Right kidney (tissue), 9 donors: Measurements from ENCODE around the gene HSD11B2.

Experiments
- DNase-seq: peaks from one replicate; pipeline ENCODE4 v3.0.0-alpha.2; 2016
- long read RNA-seq, 8 donors: transcript quantifications; one replicate each; lab custom pipeline, GENCODE V29; 2026

HSD11B2 gene
- long read RNA-seq, donor 1, transcript HSD11B2-201 (5 exons, 1,900 nt), result major isoform, 15 of 15 reads
- long read RNA-seq, donor 1, partial matches to known transcripts, result 0 of 15 reads
- long read RNA-seq, donor 1, other reads (novel, unspliced or antisense), result 0 of 15 reads
- long read RNA-seq, donor 2, partial matches to known transcripts, result 12 of 16 reads
- long read RNA-seq, donor 2, other reads (novel, unspliced or antisense), result 0 of 16 reads
- long read RNA-seq, donor 3, transcript HSD11B2-201 (5 exons, 1,900 nt), result major isoform, 26 of 40 reads
- long read RNA-seq, donor 3, partial matches to known transcripts, result 14 of 40 reads
- long read RNA-seq, donor 3, other reads (novel, unspliced or antisense), result 0 of 40 reads
- long read RNA-seq, donor 4, transcript HSD11B2-201 (5 exons, 1,900 nt), result major isoform, 12 of 12 reads
- long read RNA-seq, donor 4, partial matches to known transcripts, result 0 of 12 reads
- long read RNA-seq, donor 4, other reads (novel, unspliced or antisense), result 0 of 12 reads
- long read RNA-seq, donor 5, transcript HSD11B2-201 (5 exons, 1,900 nt), result major isoform, 22 of 22 reads
- long read RNA-seq, donor 5, partial matches to known transcripts, result 0 of 22 reads
- long read RNA-seq, donor 5, other reads (novel, unspliced or antisense), result 0 of 22 reads
- long read RNA-seq, donor 6, transcript HSD11B2-201 (5 exons, 1,900 nt), result major isoform, 18 of 18 reads
- long read RNA-seq, donor 6, partial matches to known transcripts, result 0 of 18 reads
- long read RNA-seq, donor 6, other reads (novel, unspliced or antisense), result 0 of 18 reads
- long read RNA-seq, donor 7, result 0 reads
- long read RNA-seq, donor 8, transcript HSD11B2-201 (5 exons, 1,900 nt), result major isoform, 16 of 81 reads
- long read RNA-seq, donor 8, partial matches to known transcripts, result 65 of 81 reads
- long read RNA-seq, donor 8, other reads (novel, unspliced or antisense), result 0 of 81 reads

DNA sequence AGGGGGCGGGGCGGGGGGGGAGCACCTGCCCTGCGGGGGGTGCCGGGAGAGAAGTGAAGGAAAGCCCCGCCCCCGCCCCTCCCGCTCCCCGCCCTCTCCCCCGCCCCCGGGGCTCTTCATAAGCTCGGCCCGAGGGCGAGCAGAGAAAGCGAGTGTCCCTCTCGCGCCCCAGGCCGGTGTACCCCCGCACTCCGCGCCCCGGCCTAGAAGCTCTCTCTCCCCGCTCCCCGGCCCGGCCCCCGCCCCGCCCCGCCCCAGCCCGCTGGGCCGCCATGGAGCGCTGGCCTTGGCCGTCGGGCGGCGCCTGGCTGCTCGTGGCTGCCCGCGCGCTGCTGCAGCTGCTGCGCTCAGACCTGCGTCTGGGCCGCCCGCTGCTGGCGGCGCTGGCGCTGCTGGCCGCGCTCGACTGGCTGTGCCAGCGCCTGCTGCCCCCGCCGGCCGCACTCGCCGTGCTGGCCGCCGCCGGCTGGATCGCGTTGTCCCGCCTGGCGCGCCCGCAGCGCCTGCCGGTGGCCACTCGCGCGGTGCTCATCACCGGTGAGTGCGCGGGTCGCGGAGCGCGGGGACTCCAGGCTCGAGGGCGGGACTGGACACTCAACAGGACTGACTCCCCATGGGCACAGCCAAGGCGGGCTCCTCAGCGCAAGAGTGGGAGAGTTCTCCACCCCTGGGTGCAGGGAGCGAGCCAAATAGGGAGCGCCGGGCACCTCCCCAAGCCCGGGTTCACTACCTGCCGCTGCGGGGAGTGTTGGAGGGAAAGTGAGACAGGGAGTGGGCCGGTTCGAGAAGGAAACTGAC is at the start of gene HSD11B2:
Gene HSD11B2, plus strand, starts transcription at position 145 of the 798 bp plus-strand sequence. Its CDS starts 128 bp downstream, at position 273.
- DNase-seq, result peak; percentile 77

DNA sequence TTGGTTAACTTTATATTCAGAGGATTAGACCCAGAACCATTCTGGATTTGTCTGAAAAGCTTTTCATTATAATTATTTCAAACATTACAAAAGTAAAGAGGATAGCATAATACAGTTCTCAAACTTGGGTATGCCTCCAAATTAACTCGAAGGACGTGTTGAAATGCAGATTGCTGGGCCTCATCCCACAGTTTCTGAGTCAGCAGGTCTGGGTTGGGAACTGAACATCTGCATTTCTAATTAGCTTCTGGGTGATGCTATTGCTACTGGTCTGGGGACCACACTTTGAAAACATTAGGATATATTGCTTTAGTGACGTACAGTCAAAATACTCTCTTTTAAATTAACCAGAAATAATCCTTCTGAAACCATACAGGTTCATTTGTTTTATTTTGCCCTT is 47.6 kb upstream of the HSD11B2 start:
- DNase-seq, result no peak

DNA sequence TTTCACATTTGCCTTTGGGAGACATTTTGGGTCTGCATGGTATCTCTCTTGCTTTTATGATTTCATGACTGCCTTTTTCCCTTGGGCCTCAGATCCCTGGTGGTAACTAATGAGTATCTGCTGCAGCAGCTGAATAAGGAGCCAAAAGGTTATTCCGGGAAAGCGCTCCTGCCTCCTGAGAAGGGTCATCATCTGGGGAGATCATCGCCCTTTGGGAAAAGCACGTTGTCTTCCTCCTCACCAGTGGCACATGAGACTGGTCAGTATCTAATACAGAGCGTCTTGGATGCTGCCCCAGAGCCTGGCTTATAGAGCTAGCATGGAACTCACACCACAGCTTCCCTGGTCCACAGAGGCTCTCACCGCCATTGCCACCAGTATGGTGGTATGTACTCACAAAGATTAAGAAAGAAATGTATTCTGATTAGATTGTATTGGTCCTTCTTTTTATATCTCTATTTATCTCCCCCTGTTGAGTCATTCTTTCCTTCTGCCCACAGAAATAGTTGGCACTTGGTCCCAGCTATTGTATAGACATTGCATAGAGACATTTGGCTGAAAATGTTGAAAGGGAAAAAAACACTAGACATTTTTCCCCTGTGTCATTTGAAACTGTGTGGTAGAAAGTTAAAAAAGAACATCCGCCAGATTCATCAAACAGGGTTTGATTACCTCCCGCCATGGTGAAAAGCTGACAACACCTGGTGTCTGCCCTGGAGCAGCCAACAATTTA is 46.0 kb upstream of the HSD11B2 start:
- DNase-seq, result no peak

GRCh38 chr16:67386861-67387455 is 44.0 kb upstream of the HSD11B2 start:
- DNase-seq, result no peak

- DNase-seq, result no peak
Measured at GRCh38 chr16:67387479-67388079, 43.3 kb upstream of the HSD11B2 start.

GRCh38 chr16:67388191-67388590 is 42.7 kb upstream of the HSD11B2 start:
- no peak for DNase-seq

DNA sequence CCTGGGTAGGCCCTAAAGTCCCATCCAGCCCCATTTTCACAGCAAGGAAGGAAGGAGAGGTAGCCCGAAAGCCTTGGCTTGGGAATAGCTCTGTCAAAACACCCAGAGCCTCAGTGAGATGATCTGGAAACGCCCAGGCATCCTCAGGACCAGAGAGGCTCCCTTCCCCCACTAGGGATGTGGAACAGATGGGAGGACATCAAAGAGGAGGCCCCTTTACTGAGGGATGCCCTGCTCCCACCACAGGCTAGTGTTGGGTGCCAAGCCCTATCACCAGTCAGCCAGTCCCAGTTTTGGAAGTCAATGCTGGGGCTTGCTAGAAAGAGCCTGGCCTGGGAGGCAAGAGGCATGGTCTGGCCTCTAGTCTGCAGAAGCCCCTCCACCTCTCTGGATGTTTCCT is 42.3 kb upstream of the HSD11B2 start:
- no peak for DNase-seq

GRCh38 chr16:67389911-67390815 is 40.8 kb upstream of the HSD11B2 start:
- no peak for DNase-seq

DNA sequence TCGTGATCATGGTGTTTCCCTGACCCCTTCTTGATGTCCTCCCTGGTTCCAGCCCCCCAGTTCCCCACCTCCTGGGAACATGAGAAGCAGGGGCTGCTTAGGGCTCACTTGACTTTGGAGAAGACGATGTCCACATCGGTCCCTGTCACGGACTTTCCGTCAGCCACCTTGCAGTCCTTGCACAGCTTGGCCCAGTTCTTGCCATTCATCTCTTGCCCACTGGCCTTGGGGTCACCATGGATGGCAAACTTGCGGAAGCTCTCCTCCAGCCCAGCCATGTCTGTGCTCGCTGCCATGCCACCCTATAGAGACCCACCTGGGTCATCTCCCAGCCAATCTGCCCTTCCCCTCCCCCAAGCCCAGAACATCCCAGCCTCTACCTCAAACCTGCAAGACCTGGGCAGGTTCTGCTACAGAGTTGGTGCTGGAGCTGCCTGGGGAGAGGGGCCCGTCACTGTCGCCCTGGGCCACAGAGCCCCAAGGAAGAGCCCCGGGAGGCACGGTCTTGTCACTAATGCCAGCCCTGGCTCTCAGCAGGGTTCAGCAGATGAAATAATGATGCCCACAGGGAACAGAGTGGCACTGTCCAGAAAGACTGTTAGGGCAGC is 40.0 kb upstream of the HSD11B2 start:
- no peak for DNase-seq

DNA sequence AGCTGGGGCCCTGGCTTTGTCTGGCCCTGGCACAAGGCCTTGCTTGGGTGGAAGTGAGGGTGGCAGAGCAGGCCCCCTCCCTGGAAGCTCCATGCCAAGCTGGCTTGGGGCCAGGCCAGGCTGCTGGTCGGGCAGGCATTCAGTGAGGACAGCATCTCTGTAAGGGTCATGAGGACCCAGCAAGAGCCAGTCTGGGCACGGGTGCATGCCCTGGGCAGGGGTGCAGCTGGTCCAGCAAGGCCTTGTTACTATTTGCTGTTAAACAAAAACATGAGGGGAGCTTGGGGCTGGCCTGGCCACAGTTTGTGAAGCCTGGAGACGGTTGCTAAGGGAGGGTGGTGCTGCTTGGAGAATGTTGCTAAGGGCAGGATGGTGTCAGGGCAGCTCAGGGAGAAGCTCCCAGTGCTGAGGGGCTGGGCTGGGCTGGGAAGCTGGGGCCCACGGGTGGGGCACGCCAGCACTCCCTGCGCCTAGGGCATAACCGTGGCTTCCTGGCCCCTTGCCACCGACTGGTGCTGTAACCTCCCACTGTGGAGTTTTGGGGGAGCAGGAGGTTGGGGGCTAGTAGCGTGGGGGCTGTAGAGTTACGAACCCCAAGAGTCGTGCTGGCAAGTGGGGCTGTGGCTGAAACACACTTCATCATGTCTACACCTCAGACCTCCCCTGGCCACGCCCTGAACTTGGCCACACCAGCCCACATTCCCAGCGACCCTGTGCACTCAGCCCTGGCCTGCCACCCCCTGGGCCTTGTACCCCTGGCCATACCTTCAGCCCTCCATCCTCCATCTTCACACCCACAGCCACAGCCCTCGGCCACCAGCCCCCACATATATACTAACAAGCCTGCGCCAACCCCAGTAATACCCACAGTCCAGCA is 39.3 kb upstream of the HSD11B2 start:
- DNase-seq, result no peak

DNA sequence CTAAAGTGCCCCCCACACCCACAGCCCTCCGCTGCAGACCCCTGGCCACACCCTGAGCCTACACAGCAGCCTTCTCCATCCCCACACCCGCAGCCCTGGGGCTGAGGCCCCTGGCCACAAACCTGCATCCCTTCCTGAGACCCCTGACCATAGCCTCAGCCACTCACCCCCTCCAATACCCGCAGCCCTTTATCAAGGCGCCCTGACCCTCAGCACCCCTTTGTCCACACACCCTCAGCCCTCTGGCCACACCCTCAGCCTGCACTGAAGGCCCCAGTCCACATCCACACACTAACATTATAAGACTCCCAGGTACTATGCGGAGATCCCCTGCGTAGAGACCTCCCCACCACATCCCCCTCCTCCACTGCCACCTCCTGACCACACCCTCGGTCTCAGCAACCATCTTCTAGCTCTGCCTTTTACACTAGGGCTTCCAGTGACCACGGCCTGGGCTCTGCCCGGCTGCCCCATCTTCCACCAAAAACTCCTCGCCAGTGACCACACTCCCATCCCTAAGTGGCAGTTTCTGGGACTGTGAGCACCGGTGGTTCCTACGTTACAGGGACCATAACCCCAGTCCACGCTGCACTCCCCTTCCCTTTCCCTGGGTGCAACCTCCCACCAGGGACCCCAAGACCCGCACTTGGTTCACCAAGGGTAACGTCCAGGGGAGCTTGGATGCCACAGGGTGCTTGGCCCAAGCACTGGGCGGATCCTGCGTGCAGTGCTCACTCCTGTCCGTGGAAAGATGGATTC is 38.4 kb upstream of the HSD11B2 start:
- no peak for DNase-seq

- peak; percentile 78 for DNase-seq
Measured at GRCh38 chr16:67393111-67393787, 37.7 kb upstream of the HSD11B2 start, which contains the start of gene TPPP3. Gene TPPP3, minus strand, starts transcription at chr16:67393498. Its CDS starts 2,387 bp downstream, at chr16:67391111.

DNA sequence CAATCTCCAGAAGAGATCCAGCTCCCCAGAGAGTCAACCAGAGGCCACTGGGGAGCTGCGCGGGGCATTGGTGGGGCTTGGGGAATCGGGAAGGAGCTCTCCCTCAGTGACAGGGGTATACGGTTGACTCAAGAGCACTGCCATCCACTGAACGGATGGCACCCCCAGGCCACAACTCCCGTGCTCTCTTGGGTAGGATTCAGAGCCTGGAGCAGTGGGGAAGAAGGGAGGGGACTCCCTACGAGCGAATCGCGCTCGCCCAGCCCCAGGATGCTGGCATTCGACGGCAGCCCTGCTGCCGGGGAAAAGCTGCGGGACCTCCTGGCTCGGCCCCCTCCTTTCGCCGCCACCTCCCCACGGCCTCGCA is 37.1 kb upstream of the HSD11B2 start:
- peak; percentile 77 for DNase-seq

DNA sequence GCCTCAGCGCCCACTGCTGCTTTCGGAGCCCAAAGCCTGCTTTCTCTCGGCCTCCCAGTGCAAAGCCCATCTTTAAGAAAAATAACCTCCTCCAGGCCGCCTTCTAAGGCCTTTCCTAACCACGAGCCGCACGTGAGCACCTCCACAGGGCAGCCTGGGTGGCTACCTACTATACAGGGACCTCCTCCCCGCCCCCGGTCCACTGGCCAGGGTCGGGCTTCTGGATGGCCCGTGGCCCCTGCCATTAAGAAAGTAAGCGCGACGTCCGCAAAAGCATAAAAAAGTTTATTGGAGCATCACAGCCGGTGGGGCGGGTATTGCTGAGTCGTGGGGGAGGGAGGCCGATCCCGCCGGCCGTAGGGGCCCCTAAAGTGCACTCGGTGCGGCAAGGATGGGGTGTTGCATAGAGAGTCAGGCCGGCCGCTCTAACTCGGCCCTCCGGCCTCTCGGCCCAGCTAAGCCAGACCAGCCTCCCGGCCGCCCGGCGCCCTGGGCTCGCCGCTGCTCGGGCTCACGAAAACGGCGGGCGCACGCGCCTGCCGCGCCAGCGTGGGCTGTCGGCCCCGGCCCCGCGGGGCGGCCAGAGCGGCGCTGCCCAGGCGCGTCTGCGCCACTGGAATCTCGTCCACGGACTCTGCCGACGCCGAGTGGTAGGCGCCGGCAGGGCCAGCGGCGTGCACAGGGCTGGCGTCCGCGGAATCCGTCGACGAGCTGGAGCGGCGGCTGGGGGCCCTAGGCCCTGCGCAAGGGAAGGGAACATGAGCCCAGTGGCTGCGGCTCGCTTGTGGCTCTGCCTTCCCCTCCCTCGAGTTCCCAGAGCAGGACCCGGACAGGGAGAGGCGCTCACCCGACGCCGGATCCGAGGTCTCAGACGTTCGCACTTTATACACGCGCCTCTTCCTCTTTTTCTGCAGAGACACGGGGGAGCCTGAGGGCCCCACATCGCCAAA is 36.5 kb upstream of the HSD11B2 start:
- peak; percentile 71 for DNase-seq

DNA sequence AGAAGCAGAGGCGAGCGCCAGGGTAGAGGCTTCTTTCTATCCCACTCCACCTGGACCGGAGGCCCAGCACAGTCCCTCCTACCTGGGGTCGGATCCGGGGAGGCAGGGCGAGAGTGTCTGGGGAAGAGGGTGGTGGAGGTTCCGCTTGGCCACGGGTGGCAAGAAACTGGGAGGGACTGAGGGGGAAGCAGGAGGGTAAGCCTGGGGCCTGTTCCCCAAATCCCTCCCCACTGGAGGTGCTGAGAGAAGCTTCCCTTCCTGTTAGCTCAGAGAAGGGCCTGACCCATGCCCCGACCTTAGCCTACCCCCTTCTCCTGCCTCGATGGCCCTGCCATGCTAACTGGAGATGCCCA is 35.8 kb upstream of the HSD11B2 start:
- DNase-seq, result no peak
